Trophoblast cell (in vitro differentiated cells and primary cell): ENCODE measurements around the gene PPP1R1B.

Experiments
- DNase-seq, 2 donors: peaks; one replicate each; pipeline ENCODE4 v3.0.0-alpha.2; 2016
- H2AFZ ChIP-seq: 2 replicates; pipeline ENCODE4 v1.6.1; 2013; ENCODE audit warnings: low read length, moderate library complexity, mild to moderate bottlenecking; ENCODE audit not compliant: insufficient read depth, poor library complexity
- H2AK5ac ChIP-seq: 2 replicates; pipeline ENCODE4 v1.6.1; 2013; ENCODE audit warnings: mild to moderate bottlenecking, low read length
- H2BK120ac ChIP-seq: 2 replicates; pipeline ENCODE4 v1.6.1; 2013; ENCODE audit warnings: low read length, mild to moderate bottlenecking, moderate library complexity; ENCODE audit not compliant: insufficient read depth, poor library complexity
- H2BK12ac ChIP-seq: 2 replicates; pipeline ENCODE4 v1.6.1; 2013; ENCODE audit warnings: mild to moderate bottlenecking, low read length, moderate library complexity
- H2BK5ac ChIP-seq: 2 replicates; pipeline ENCODE4 v1.6.1; 2013; ENCODE audit warnings: low read length, low read depth, moderate library complexity, mild to moderate bottlenecking; ENCODE audit not compliant: poor library complexity
- H3K14ac ChIP-seq: 2 replicates; pipeline ENCODE4 v1.6.1; 2013; ENCODE audit warnings: mild to moderate bottlenecking, low read length
- H3K18ac ChIP-seq: 2 replicates; pipeline ENCODE4 v1.6.1; 2013; ENCODE audit warnings: mild to moderate bottlenecking, low read length
- H3K23ac ChIP-seq: 2 replicates; pipeline ENCODE4 v1.6.1; 2013; ENCODE audit warnings: low read length
- H3K27ac ChIP-seq: 2 replicates; pipeline ENCODE4 v1.5.1; 2013; ENCODE audit warnings: low read depth, mild to moderate bottlenecking, inconsistent platforms, low read length, moderate library complexity
- H3K27me3 ChIP-seq: 2 replicates; pipeline ENCODE4 v1.6.1; 2013; ENCODE audit warnings: inconsistent platforms, mild to moderate bottlenecking, low read length, moderate library complexity; ENCODE audit not compliant: insufficient read depth
- H3K36me3 ChIP-seq, 2 experiments: 1 replicate in 1 of 2; 2 replicates in 1 of 2; pipeline ENCODE4 v1.6.1; 2013; ENCODE audit warnings: low read length in 2 of 2, mild to moderate bottlenecking in 2 of 2, moderate library complexity in 1 of 2; ENCODE audit not compliant: insufficient read depth in 2 of 2, control insufficient read depth in 1 of 2
- H3K4ac ChIP-seq: 2 replicates; pipeline ENCODE4 v1.6.1; 2013; ENCODE audit warnings: low read depth, mild to moderate bottlenecking, low read length, moderate library complexity
- H3K4me1 ChIP-seq, 2 experiments: 1 replicate in 1 of 2; 2 replicates in 1 of 2; pipeline ENCODE4 v1.6.1; 2013; ENCODE audit warnings: low read length in 2 of 2, mild to moderate bottlenecking in 2 of 2, moderate library complexity in 1 of 2; ENCODE audit not compliant: insufficient read depth in 2 of 2, control insufficient read depth in 1 of 2
- H3K4me2 ChIP-seq: 2 replicates; pipeline ENCODE4 v1.6.1; 2013; ENCODE audit warnings: inconsistent platforms, mild to moderate bottlenecking, low read length, moderate library complexity
- H3K4me3 ChIP-seq: 2 replicates; pipeline ENCODE4 v1.5.1; 2013; ENCODE audit warnings: mild to moderate bottlenecking, low read depth, low read length, inconsistent platforms
- H3K79me1 ChIP-seq: one replicate; pipeline ENCODE4 v1.6.1; 2013; ENCODE audit warnings: low read length
- H3K79me2 ChIP-seq: 2 replicates; pipeline ENCODE4 v1.6.1; 2013; ENCODE audit warnings: low read length, mild to moderate bottlenecking; ENCODE audit not compliant: control insufficient read depth, insufficient read depth, poor library complexity
- H3K9ac ChIP-seq: 2 replicates; pipeline ENCODE4 v1.6.1; 2013; ENCODE audit warnings: mild to moderate bottlenecking, low read length
- H3K9me3 ChIP-seq: 2 replicates; pipeline ENCODE4 v1.6.1; 2013; ENCODE audit warnings: low read depth, mild to moderate bottlenecking, control low read depth, inconsistent platforms, low read length; ENCODE audit not compliant: insufficient read depth
- H4K12ac ChIP-seq: 2 replicates; pipeline ENCODE4 v1.6.1; 2013; ENCODE audit warnings: low read depth, mild to moderate bottlenecking, low read length, moderate library complexity
- H4K8ac ChIP-seq: 2 replicates; pipeline ENCODE4 v1.6.1; 2013; ENCODE audit warnings: low read depth, mild to moderate bottlenecking, low read length, moderate library complexity
- H4K91ac ChIP-seq: one replicate; pipeline ENCODE4 v1.6.1; 2013; ENCODE audit warnings: low read depth, mild to moderate bottlenecking, low read length, moderate library complexity
- WGBS: extraction: QIAGEN DNeasy Blood & Tissue Kit; methylation state at CpG from one replicate; pipeline ENCODE4 v1.1.7; 2013; ENCODE audit warnings: missing lambda C conversion rate; ENCODE audit not compliant: insufficient read length, insufficient coverage; ENCODE audit errors: extremely low coverage; 5-methylcytosine and 5-hydroxymethylcytosine counted together

The PPP1R1B gene

GRCh38 chr17:39655105-39655504 is 28.4 kb downstream of the PPP1R1B start:
- Histone ChIP-seq H3K4me1 (peaks cover 4 to 8% of the 10 kb centered on the region in 2 experiments), H4K91ac (no peak overlapping the region), H3K14ac (no peak overlapping the region), H3K9ac (no peak overlapping the region), H2BK5ac (no peak overlapping the region), H2AK5ac (no peak overlapping the region), H3K27me3 (no peaks in the 10 kb centered on the region), H3K4me2 (no peak overlapping the region), H3K18ac (no peak overlapping the region), H3K79me2 (no peaks in the 10 kb centered on the region), H3K27ac (no peak overlapping the region), H3K79me1 (no peaks in the 10 kb centered on the region), H3K23ac (no peak overlapping the region), H4K8ac (no peak overlapping the region), H2BK12ac (no peak overlapping the region), H3K4me3 (no peak overlapping the region), H2BK120ac (no peak overlapping the region), H3K4ac (no peak overlapping the region), H3K9me3 (no peaks in the 10 kb centered on the region), H4K12ac (no peak overlapping the region), H2AFZ (no peak overlapping the region), H3K36me3 (peaks cover 12 to 28% of the 10 kb centered on the region in 2 experiments)
- no CpG with 5 or more reads among the region's 2 CpGs for WGBS
- no peak for DNase-seq

GRCh38 chr17:39658346-39658745 is 31.6 kb downstream of the PPP1R1B start:
- Histone ChIP-seq H2BK5ac (no peak overlapping the region), H3K23ac (no peak overlapping the region), H4K8ac (no peak overlapping the region), H3K79me2 (no peaks in the 10 kb centered on the region), H3K27me3 (no peaks in the 10 kb centered on the region), H3K4me2 (no peak overlapping the region), H3K4me1 (no peaks in the 10 kb centered on the region), H4K91ac (no peak overlapping the region), H3K14ac (no peak overlapping the region), H4K12ac (no peak overlapping the region), H3K9ac (no peak overlapping the region), H2BK120ac (no peak overlapping the region), H2AK5ac (no peak overlapping the region), H3K27ac (no peak overlapping the region), H3K36me3 (peaks cover 33 to 50% of the 10 kb centered on the region in 2 experiments), H3K4me3 (no peak overlapping the region), H2AFZ (no peak overlapping the region), H3K18ac (no peak overlapping the region), H3K4ac (no peak overlapping the region), H3K9me3 (peaks cover 1% of the 10 kb centered on the region), H2BK12ac (no peak overlapping the region), H3K79me1 (no peaks in the 10 kb centered on the region)
- DNase-seq, result no peak
- WGBS, result no CpG with 5 or more reads among the region's 11 CpGs

DNA sequence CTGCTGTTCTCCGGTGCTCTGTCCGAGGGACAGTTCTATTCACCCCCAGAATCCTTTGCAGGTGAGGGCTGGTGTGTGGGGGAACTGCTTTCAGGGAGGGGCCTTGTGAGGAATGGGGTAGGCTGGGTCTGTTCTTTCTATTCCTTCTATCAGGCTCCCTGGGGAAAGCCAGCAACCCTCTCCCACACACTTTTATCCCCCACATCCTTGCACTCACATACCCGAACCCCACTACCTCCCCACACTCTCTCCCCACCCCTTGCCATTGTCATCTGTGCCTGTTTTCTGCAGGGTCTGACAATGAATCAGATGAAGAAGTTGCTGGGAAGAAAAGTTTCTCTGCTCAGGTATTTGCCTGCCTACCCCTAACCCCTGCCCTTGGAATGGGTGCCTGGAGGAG is 32.0 kb downstream of the PPP1R1B start:
- H3K79me1 ChIP-seq, result no peaks in the 10 kb centered on the region
- no peak overlapping the region for H4K91ac ChIP-seq
- WGBS, result 100% methylated on average over 1 of the region's 3 CpGs
- no peak overlapping the region for H4K8ac ChIP-seq
- H3K23ac ChIP-seq, result no peak overlapping the region
- no peak overlapping the region for H3K4ac ChIP-seq
- H2AK5ac ChIP-seq, result no peak overlapping the region
- H3K14ac ChIP-seq, result no peak overlapping the region
- no peak for DNase-seq
- H3K9ac ChIP-seq, result no peak overlapping the region
- peaks cover 31 to 50% of the 10 kb centered on the region in 2 experiments for H3K36me3 ChIP-seq
- peaks cover 1% of the 10 kb centered on the region for H3K9me3 ChIP-seq
- H3K27me3 ChIP-seq, result no peaks in the 10 kb centered on the region
- H3K79me2 ChIP-seq, result no peaks in the 10 kb centered on the region
- H3K4me1 ChIP-seq, result peaks cover 0 to 2% of the 10 kb centered on the region in 2 experiments
- no peak overlapping the region for H2AFZ ChIP-seq
- H2BK12ac ChIP-seq, result no peak overlapping the region
- H2BK120ac ChIP-seq, result no peak overlapping the region
- H3K27ac ChIP-seq, result no peak overlapping the region
- H3K18ac ChIP-seq, result no peak overlapping the region
- no peak overlapping the region for H4K12ac ChIP-seq
- H2BK5ac ChIP-seq, result no peak overlapping the region
- H3K4me2 ChIP-seq, result no peak overlapping the region
- H3K4me3 ChIP-seq, result no peak overlapping the region

- Histone ChIP-seq H3K9ac (no peak overlapping the region), H3K9me3 (peaks cover 1% of the 10 kb centered on the region), H3K27ac (no peak overlapping the region), H2BK120ac (no peak overlapping the region), H4K8ac (no peak overlapping the region), H4K91ac (no peak overlapping the region), H3K79me2 (no peaks in the 10 kb centered on the region), H3K4me1 (peaks cover 5 to 6% of the 10 kb centered on the region in 2 experiments), H2AK5ac (no peak overlapping the region), H3K14ac (no peak overlapping the region), H2BK12ac (no peak overlapping the region), H3K27me3 (no peaks in the 10 kb centered on the region), H3K4ac (no peak overlapping the region), H3K4me2 (no peak overlapping the region), H2BK5ac (no peak overlapping the region), H2AFZ (no peak overlapping the region), H3K18ac (no peak overlapping the region), H3K79me1 (no peaks in the 10 kb centered on the region), H3K36me3 (peaks cover 30 to 50% of the 10 kb centered on the region in 2 experiments), H3K4me3 (no peak overlapping the region), H4K12ac (no peak overlapping the region), H3K23ac (no peak overlapping the region)
- no peak for DNase-seq
- WGBS, result no CpG with 5 or more reads among the region's 15 CpGs
Observed at GRCh38 chr17:39659279-39660010, 32.7 kb downstream of the PPP1R1B start.
